ENCODE measurements around the gene CHRNA4.

Gene CHRNA4

DNA sequence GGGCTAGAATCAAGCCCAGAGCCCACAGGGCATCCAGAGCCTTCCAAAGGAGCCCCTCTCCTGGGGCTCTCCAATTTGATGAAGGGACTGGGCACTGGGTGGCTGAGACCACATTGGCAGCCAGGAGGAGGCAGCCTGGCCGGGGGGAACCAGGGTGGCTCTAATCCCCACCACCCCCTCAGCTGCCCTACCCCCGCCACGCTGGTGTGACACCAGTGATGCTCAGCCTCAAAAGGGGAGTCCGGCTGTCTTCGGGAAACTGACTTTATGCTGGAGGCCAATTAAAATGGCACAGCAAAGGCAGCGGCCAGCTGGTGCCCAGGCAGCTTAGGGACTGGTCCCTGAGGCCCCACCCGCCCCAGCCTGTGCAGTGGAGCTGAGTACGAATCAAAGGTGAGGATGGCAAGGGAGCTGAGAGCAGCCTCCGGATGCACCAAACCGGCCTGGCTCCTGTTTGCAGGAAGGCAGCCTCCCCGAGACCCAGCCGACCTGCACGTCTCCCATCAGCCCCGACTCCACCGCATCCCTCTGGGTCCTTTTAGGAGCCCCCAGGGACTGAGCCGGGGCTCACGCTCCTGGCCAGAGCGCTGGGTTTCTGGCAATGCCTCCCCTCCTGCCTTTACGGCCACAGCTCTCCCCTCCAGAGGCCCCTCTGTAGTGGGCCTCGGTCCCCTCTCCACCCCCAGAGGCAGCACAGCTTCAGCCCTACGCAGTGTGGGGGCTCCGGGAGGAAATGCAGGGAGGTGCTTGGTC is 28.5 kb downstream of the CHRNA4 start:
- DNase-seq (ENCODE audit: insufficient read length), result no peak
- no peak for FAIRE-seq
- no peak for TF ChIP-seq TAF1 (IDR thresholded peaks at IDR 0.05; ENCODE audit: borderline replicate concordance, low read depth, low read length)

DNA sequence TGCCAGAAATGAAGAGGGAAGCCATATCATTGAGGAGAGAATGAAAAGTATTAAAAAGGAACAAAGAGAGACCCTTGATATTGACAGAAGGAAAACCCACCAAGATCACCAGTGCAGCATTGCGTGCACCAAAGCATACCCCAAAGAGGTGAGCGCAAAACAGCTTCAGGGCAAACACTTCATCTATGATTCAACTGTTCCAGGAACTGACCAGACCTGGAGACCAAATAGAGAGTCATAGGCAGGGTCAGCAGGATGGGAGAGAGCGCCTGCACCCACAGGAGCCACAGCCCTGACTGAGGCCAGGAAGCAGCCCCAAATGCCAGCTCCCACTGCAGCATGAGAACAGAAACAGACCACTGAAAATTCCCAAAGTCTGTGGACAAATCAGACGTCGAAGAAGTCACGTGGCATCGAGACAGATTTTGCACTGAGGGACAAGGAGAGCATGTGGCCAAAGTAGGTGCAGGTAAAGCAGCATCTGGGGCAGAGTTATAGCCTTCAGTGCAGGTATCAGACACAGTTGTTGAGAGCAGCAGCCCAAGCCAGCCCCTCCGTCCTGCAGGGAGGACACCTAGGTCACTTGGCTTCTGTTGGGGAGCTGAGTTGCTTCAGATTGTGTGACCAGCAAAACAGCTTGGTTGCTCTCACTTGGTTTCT is 29.3 kb downstream of the CHRNA4 start:
- TF ChIP-seq TAF1 (IDR thresholded peaks at IDR 0.05; ENCODE audit: borderline replicate concordance, low read depth, low read length) (no peak), POLR2A (IDR thresholded peaks at IDR 0.05; ENCODE audit: low read depth, low read length) (no peak), POLR2AphosphoS5 (IDR thresholded peaks at IDR 0.05; ENCODE audit: low read depth, low read length) (no peak)
- FAIRE-seq, result no peak
- DNase-seq (ENCODE audit: insufficient read length), result no peak

DNA sequence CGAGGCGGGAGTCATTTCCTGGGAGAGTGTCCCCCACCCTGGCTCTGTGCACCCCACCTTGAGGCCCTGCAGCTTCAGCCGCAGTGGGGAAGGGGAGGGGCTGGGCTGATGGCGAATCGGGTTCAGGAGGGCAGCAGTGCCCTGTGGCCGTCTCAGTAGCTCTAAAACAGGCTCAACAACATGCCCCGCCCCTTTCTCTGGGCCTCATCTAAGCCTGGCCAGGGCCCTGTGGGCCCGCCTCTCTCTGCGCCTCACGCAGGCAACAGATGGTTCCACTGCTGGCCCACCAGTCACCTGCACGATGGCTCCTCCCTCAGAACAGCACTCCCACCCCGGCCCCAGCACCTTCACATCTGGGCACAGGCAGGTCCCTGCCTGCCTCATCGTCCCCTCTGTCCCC is 30.2 kb downstream of the CHRNA4 start:
- TF ChIP-seq POLR2A (IDR thresholded peaks at IDR 0.05; ENCODE audit: low read depth, low read length) (no peak), POLR2AphosphoS5 (IDR thresholded peaks at IDR 0.05; ENCODE audit: low read depth, low read length) (no peak), TAF1 (IDR thresholded peaks at IDR 0.05; ENCODE audit: borderline replicate concordance, low read depth, low read length) (no peak)
- FAIRE-seq, result no peak
- DNase-seq (ENCODE audit: insufficient read length), result no peak

DNA sequence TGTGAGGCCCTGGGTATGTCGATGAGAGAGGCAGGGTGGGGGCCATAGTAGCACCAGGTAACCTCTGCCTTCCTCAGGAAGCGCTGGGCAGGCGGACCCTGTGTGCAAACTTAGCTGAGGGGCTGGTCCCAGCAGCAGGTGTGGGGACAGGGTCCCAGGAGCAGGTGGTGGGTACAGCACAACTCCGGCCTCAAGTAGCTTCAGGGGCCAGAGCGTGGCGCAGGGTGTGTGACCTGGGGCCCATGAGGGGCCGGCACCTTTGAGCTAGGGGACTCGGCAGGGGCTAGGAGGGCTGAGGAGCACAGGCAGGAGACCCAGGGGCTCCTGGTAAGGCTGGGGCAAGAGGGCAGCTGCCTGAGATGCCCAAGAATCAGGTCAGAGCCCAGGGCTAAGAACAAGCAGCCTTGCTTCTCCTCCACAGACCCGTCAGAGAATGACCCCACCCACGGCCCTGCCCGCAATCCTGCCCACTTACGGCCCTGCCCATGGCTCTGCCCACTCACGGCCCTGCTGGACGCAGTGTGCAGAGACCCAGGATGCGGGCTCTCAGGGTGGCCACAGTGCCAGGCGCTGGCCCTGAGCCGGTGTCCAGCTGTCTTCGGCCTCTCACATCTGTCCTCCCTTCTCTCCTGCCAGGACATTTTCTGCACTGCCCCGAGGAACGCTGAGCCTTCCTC is 30.9 kb downstream of the CHRNA4 start:
- no peak for DNase-seq (ENCODE audit: insufficient read length)
- FAIRE-seq, result no peak
- TF ChIP-seq POLR2AphosphoS5 (IDR thresholded peaks at IDR 0.05; ENCODE audit: low read depth, low read length), result no peak
- no peak for TF ChIP-seq POLR2A (IDR thresholded peaks at IDR 0.05; ENCODE audit: low read depth, low read length)
- no peak for TF ChIP-seq TAF1 (IDR thresholded peaks at IDR 0.05; ENCODE audit: borderline replicate concordance, low read depth, low read length)

DNA sequence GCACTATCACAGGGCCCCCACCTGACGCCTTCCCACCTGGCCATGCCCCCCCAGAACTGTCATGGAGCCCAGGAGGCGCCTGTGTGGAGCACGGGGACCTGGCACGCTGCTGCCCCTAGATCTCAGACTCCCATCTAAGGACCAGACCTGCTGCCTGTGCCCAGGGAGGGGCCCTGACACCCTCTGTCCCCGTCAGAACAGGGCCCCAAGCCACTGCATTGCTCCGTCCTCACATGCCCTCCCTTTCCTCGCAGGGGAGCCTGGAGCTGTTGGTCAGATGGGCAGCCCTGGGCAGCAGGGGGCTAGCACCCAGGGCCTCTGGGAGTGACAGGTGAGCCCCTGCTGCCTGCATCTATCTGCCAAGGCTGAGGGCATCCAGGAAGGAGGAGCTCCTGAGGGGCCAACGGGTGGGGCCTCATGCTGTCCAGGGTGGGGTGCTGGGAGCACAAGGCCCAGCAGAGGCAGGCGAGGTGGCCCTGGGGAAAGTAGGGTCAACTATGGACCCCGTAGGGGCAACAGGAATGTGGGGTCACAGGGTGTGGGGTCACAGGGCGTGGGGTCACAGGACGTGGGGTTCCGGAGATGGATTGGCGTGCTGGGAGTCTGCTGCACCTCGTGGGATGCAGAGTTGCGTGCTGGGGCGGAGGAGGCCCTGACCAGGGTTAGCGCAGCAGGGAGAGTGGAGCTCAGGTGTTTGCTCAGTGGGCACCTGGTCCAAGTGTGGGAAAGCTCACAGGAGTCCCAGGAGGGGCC is 31.6 kb downstream of the CHRNA4 start:
- TF ChIP-seq TAF1 (IDR thresholded peaks at IDR 0.05; ENCODE audit: borderline replicate concordance, low read depth, low read length) (no peak), POLR2AphosphoS5 (IDR thresholded peaks at IDR 0.05; ENCODE audit: low read depth, low read length) (no peak), POLR2A (IDR thresholded peaks at IDR 0.05; ENCODE audit: low read depth, low read length) (no peak)
- no peak for FAIRE-seq
- no peak for DNase-seq (ENCODE audit: insufficient read length)

DNA sequence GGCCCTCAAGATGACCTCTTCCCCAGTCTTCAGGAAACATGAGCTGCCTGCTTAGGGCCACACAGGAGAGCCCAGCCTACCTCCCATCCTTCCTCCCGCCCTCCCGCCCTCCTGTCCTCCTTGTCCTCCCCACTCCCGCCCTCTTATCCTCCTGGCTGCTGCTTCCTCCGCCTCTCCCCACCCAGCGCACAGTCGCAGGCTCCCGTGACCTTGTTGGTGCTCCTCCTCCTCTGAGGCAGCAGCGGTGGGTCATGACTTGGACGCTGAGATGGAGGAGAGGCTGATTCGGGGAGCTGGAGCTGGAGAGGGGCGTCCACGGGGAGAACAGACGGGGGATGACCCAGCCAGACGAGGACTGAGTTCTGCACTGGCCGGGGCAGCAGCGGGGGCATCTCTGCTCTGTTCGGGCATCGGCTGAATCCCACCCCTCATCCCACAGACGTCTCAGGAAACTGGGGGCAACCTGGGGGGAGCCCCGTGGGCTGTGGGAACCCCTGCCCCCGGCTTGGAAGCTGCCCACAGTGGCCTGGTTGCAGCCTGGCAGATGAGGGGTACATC is 32.4 kb downstream of the CHRNA4 start:
- TF ChIP-seq POLR2A (IDR thresholded peaks at IDR 0.05; ENCODE audit: low read depth, low read length), result no peak
- no peak for TF ChIP-seq TAF1 (IDR thresholded peaks at IDR 0.05; ENCODE audit: borderline replicate concordance, low read depth, low read length)
- no peak for TF ChIP-seq POLR2AphosphoS5 (IDR thresholded peaks at IDR 0.05; ENCODE audit: low read depth, low read length)
- DNase-seq (ENCODE audit: insufficient read length) (no peak), FAIRE-seq (no peak)

DNA sequence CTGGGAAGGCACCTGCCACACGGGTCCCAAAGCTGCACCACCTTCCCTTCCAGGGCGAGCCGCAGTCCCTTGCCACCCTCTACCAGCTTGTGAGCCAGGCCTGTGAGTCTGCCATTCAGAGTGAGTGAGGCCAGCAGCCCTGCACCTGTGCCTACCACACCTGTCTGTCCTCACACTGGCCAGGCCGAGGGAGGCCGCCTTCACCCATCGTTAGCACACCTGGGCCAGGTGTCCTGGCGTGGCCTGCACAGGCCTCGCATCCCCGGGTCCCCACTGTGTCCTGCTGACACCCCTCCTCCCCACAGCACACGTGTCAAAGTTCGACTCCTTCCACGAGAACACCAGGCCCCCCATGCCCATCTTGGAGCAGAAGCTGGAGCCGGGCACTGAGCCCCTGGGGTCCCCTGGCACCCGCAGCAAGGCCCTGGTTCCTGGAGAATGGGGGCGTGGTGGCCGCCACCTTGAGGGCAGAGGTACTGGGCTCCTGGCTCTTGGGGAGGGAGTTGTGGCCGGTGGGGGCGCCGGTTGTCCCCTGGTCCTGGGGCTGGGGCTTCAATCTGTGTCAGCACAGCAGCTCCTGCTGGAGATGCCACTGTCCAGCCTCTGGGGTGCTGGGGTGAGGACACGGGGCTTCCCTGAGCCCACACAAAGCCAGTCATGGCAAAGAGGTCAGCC is 33.0 kb downstream of the CHRNA4 start:
- TF ChIP-seq TAF1 (IDR thresholded peaks at IDR 0.05; ENCODE audit: borderline replicate concordance, low read depth, low read length) (no peak), POLR2AphosphoS5 (IDR thresholded peaks at IDR 0.05; ENCODE audit: low read depth, low read length) (no peak), POLR2A (IDR thresholded peaks at IDR 0.05; ENCODE audit: low read depth, low read length) (no peak)
- FAIRE-seq, result no peak

DNA sequence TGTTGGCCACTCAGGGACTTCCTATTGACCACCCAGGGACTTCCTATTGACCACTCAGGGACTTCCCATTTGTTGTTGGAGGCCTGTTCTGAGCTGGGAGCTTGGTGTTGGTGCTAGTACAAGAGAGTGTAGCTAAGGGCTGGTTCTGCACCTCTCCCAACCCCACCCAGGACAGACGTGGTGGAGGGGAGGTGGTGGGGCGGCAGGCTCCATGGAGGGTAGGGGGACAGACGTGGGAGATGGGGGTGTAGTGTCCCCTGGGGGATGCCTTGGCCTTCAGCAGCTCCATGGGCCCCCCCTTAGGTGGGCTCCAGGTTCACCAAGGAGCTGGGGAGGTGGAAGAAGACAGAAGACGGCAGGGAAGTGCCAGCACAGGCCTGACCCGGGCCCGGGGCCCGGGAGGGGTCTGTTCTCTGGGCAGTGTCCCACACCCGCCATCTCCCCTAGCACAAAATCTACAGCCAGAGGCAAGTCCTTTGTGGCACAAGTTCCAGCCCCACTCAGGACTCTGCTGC is 33.9 kb downstream of the CHRNA4 start:
- FAIRE-seq, result no peak
- DNase-seq (ENCODE audit: insufficient read length), result no peak
- TF ChIP-seq POLR2AphosphoS5 (IDR thresholded peaks at IDR 0.05; ENCODE audit: low read depth, low read length), result no peak
- no peak for TF ChIP-seq TAF1 (IDR thresholded peaks at IDR 0.05; ENCODE audit: borderline replicate concordance, low read depth, low read length)
- no peak for TF ChIP-seq POLR2A (IDR thresholded peaks at IDR 0.05; ENCODE audit: low read depth, low read length)

More for the DNA sequence above, 33.0 kb downstream of the CHRNA4 start:
- DNase-seq (ENCODE audit: insufficient read length), result no peak

DNA sequence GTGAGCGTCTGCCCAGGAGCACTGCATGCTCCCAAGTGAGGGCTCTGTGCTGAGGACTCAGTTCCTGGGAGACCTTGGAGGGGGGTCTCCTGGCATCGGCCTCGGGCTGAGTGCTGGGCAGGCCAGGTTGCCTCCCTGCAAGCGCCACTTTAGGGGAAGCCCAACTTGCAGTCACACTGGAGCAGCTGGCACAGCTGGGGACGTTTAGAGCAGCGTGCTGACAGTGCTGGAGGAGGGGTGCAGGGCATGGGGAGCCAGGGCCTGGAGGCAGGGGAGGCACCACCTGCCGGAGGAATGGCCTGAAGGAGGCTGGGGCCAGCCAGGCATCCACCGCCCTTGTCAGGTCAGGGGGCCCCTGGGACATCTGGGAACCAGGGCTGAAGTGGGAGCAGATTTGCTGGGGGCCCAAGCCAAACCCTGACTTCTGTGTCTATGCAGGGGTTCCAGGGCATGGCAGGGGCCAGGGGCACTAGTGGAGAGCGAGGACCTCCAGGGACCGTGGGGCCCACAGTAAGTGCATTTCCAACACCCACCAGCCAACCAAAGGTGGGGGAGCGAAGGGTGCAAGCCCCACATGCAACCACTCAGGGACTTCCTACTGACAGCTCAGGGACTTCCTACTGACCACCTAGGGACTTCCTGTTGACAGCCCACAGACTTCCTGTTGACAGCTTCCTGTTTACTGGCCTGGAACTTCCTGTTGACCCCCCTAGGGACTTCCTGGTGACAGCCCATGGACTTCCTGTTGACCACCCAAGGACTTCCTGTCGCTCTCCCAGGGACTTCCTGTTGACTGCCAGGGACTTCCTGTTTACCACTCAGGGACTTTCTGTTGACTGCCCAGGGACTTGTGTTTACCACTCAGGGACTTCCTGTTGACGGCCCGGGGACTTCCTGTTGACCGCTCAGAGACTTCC is 34.6 kb downstream of the CHRNA4 start:
- no peak for DNase-seq (ENCODE audit: insufficient read length)
- FAIRE-seq, result no peak

More for the DNA sequence above, 34.6 kb downstream of the CHRNA4 start:
- TF ChIP-seq POLR2A (IDR thresholded peaks at IDR 0.05; ENCODE audit: low read depth, low read length) (no peak), TAF1 (IDR thresholded peaks at IDR 0.05; ENCODE audit: borderline replicate concordance, low read depth, low read length) (no peak), POLR2AphosphoS5 (IDR thresholded peaks at IDR 0.05; ENCODE audit: low read depth, low read length) (no peak)

All from GM12892 (cell line).